Cerebellar cortex (tissue), 1 donor: Measurements from ENCODE around the gene SYNPO.

Experiments used
- DNase-seq: peaks from one replicate; pipeline ENCODE4 v3.0.0-alpha.2; 2015; ENCODE audit warnings: low spot score

The SYNPO gene

GRCh38 chr5:150625831-150626746, 14.4 kb upstream of the SYNPO start:
- DNase-seq, result no peak

GRCh38 chr5:150626853-150627276, 13.6 kb upstream of the SYNPO start:
- no peak for DNase-seq

GRCh38 chr5:150627731-150628545, 12.5 kb upstream of the SYNPO start:
- DNase-seq, result no peak

- no peak for DNase-seq
Measured at GRCh38 chr5:150628936-150629485, 11.4 kb upstream of the SYNPO start.

DNA sequence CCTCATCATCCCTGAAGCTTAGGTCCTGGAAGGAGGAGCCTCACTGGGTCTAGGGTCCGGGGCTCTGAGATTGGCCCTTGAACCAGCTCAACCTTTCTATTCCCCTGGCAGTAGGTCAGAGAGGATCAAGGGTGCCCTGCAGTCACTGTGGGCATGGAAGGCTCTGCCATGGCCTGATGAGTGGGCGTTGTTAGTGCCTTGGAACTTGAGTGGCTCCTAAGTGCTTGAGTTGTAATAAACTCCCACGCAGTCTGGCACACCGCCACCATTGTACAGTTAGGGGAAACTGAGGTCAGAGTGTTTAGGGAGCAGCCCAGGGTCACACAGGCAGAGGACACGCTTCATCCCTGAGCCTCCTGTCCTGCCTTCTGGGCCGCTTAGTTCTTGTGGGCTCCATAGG, 10.4 kb upstream of the SYNPO start:
- no peak for DNase-seq

GRCh38 chr5:150630461-150631325, 9.8 kb upstream of the SYNPO start:
- no peak for DNase-seq

- no peak for DNase-seq
Measured at GRCh38 chr5:150631326-150631701, 9.1 kb upstream of the SYNPO start.

- DNase-seq, result no peak
Measured at GRCh38 chr5:150632305-150633160, 7.9 kb upstream of the SYNPO start.

- DNase-seq, result no peak
Measured at GRCh38 chr5:150633429-150633828, 7.0 kb upstream of the SYNPO start.

DNA sequence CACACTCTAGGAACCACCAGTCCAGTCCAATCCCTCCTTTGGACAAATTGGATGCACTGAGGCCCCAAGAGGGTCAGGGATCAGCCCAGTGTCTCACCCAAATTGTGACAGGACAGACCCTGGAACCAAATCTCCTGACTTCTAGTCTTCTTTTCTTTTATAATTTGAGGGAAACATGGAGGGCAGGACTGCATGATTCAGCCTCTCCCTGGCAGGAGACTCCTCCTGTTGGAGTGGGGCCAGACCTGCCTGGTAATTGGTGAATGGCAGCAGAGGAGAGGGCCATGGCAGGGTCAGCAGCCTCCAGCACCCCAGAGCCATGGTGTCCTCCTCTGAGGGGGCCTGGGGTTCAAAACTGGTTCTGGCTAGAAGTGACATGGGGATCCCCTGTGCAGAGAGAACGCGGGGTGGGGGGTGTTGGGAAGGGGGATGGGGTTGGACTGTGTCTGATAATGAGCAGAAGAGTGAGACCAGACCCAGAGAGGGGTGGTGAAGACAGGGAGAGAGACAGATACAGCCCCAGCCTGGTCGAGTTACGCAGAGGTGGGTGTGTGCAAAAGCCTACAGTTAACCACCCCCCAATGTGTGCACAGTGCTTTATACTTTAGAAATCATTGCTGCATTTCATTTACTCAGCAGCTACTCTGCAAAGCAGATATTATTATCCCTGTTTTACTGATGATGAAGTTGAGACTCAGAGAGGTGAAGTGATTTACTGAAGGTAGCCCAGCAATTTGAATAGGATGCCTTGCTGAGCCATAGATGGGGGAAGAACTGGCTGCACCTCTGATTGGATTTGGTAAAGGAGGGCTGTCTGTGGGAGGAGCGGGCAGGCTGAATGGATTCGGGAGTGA, 3.8 kb upstream of the SYNPO start:
- no peak for DNase-seq

- DNase-seq, result no peak
Measured at GRCh38 chr5:150637245-150638052, 3.0 kb upstream of the SYNPO start.

- DNase-seq, result no peak
Measured at GRCh38 chr5:150638053-150638444, 2.4 kb upstream of the SYNPO start.

DNA sequence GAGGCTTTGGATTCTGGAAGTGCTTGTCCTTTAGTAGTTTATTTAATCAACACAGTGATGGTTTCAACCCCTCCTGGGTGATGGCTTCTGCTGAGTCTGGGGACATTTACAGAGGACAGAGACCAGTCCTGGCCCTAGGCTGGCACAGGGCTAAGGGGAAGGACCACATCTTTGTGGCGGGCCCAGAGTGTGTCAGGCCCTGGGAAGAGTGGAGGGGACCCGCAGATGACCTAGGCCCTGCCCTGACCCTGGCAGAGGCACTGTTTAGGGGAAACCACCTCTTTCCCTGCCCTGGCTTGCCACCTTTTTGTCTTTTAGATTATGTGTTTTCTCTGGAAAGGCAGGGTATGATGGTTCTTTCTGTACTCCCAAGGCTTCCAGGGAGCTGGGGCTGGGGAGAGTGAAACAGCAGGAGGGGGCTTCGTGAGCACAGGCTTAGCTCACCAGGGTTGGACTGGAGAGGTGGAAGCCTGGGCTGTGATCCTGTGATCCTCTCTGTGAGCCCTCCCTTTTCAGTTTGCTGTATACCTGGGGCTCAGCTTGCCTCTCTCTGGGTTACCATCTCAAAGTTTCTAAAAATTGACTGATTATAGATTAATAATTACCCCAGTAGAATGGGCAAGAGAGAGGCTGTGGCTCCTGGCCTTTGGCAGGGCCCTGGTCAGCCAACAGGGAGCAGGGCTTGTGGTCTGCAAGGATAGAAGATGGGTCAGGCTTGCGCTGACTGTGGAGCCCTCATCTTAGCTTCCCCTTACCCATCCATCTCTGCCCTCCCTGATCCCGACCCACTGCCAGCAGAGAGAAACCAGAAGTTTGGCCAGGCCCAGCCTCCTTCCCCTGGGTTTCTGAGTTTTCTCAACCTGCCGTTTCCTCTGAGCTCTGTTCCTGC, 1.7 kb upstream of the SYNPO start:
- no peak for DNase-seq

DNA sequence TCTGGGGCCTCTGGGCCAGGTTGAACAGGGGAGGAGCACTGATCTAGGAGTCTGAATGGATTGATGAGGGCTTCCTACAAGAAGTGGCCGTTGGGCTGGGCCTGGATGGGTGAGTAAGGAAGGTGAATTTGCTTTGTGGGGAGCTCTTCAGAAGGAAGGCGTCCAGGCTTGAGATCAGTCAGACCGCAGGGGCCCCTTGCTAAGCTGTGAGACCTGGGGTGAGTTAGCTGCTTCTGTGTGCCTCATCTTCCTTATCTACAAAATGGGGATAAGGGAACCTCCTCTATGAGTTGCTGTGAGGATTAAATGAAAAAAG, 1.1 kb upstream of the SYNPO start:
- DNase-seq, result no peak

DNA sequence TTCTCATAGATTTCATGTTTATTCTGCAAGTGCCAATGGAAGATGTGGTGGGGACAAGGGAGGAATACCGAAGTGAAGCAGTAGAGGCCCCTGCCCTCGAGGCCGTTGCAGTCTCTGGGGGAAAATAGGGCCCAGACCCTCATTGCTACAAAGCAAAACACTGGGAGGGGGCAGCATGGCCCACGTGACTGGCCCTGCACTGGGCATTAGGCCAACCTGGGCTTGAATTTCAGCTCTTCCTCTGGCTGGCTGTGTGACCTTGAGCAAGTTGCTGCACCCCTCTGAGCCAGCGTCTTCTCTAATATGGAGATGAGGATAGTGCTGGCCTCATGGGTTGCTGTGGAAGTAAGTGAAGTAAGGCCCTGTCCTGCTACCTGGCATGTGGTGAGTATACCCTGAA, 709 bp upstream of the SYNPO start:
- no peak for DNase-seq

DNA sequence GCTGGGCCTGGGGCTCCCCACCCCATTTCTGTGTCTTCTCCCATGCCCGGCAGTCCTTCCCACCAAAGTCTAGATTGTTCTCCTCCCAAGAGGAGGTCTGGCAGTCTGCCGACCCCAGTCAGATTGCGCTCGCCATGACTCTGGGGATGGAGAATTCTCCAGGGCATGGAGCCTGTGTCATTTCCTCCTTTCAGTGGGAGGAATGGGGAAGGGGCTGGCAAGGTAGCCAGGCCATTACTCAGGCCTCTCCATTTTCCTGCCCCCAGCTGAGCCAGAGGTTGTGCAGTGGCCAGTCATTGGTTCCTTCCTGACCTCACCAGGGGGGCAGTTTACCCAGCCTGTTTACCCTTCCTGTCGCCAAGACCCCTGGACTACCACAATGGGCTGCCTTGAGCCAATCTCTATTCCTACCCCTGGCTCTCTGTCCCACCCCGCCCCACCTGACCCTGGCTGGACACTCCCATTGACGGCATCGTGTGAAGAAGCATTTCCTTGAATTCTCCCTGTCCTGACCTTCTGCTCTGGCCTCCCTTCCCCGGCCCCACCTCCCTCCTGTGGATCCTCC, 628 bp downstream of the SYNPO start:
- no peak for DNase-seq

GRCh38 chr5:150641824-150642566, 1.5 kb downstream of the SYNPO start:
- no peak for DNase-seq
